ENCODE results near the gene WNT7B.

DNA sequence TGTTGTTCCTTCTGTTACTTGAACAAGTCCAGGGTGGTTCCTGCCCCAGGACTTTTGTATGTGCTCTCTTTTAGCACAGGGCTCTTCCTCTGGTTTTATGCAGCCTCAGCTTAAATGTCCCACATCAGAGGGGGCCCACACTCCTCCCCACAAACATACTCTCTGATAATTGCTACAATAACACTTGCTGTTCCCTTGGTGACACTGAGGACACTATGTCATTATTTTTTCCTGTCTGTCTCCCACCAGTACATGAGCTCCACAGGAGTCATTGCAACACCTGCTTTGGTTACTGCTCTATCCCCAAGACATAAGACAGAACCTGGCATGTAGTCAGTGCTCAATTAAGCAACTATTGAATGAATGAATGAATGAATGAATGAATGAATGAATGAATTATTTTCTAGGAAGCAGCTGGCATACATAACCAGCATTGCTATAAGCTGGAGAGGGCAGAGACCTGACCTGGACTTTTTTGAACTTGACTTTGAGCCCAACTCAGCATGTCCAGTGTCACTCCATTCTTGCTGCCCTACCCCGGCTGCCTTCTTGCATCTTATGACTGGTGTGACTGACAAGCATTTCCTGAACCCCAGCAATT, 7.5 kb upstream of the WNT7B start:
- TF ChIP-seq EZH2 (optimal IDR thresholded peaks at IDR 0.05; ENCODE audit: low read depth, low read length) (no peak), EZH2phosphoT487 (IDR thresholded peaks at IDR 0.05; ENCODE audit: low read length) (no peak)
- TF ChIP-seq, protein P1, sequence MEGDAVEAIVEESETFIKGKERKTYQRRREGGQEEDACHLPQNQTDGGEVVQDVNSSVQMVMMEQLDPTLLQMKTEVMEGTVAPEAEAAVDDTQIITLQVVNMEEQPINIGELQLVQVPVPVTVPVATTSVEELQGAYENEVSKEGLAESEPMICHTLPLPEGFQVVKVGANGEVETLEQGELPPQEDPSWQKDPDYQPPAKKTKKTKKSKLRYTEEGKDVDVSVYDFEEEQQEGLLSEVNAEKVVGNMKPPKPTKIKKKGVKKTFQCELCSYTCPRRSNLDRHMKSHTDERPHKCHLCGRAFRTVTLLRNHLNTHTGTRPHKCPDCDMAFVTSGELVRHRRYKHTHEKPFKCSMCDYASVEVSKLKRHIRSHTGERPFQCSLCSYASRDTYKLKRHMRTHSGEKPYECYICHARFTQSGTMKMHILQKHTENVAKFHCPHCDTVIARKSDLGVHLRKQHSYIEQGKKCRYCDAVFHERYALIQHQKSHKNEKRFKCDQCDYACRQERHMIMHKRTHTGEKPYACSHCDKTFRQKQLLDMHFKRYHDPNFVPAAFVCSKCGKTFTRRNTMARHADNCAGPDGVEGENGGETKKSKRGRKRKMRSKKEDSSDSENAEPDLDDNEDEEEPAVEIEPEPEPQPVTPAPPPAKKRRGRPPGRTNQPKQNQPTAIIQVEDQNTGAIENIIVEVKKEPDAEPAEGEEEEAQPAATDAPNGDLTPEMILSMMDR (IDR thresholded peaks at IDR 0.05; ENCODE audit: low read length): no peak

All from MM.1S (cell line).